ENCODE data around the gene FKBP6. TPM values are rescaled to one million over a fixed set of nuclear protein-coding genes. Genes with fewer than 3 reads are reported as not detected.
"Not testable (repeated sequence)": the region's sequence is repeated elsewhere in the genome, so short reads cannot be mapped to it uniquely, and the experiment has no call there.

Gene FKBP6
- total RNA-seq, 2 experiments from 2014 or later, result not detected

GRCh38 chr7:73366127-73366526 is 38.2 kb downstream of the FKBP6 start:
- H3K36me3 Mint-ChIP-seq, result no peaks in the 10 kb centered on the region
- no peaks in the 10 kb centered on the region for H3K4me1 Mint-ChIP-seq (ENCODE audit: low read depth)
- intact Hi-C loops (cut with micrococcal nuclease), result no loop called here
- H3K4me3 Mint-ChIP-seq, result no peak overlapping the region
- POLR2A ChIA-PET, result no interaction called here
- DNase-seq, result no peak
- no peaks in the 10 kb centered on the region for H3K27me3 Mint-ChIP-seq
- H3K27ac Mint-ChIP-seq, result no peak overlapping the region
- CTCF ChIA-PET, result no interaction called here
- H3K9me3 Mint-ChIP-seq, result no peaks in the 10 kb centered on the region

DNA sequence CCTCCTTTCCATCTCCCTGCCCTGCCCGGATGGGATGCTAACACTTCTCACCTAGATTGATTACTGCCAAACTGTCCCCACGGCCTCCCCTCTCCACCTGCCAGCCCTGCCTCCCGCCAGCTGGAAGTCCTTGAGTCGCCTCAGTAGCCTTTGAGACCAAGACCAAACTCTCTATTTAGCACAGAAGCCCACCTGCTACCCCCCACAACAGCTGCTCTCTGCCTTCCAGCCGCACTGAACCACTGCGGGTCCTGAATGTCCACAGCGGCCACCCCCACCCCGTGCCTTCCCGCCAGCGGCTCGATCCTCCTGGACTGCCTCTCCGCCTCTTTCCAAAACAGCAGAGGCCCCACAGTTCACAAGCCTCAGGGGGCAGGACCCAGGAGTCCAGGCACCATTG is 39.0 kb downstream of the FKBP6 start:
- DNase-seq, result no peak
- CTCF ChIA-PET, result no interaction called here
- Mint-ChIP-seq H3K4me3 (no peak overlapping the region), H3K4me1 (ENCODE audit: low read depth) (no peaks in the 10 kb centered on the region), H3K27me3 (no peaks in the 10 kb centered on the region), H3K9me3 (no peaks in the 10 kb centered on the region), H3K36me3 (no peaks in the 10 kb centered on the region), H3K27ac (no peak overlapping the region)
- POLR2A ChIA-PET, result no interaction called here
- intact Hi-C loops (cut with micrococcal nuclease), result no loop called here

GRCh38 chr7:73369009-73369408 is 41.0 kb downstream of the FKBP6 start:
- no peak overlapping the region for H3K27ac Mint-ChIP-seq
- no peaks in the 10 kb centered on the region for H3K9me3 Mint-ChIP-seq
- no peaks in the 10 kb centered on the region for H3K36me3 Mint-ChIP-seq
- H3K27me3 Mint-ChIP-seq, result no peaks in the 10 kb centered on the region
- CTCF ChIA-PET, result no interaction called here
- POLR2A ChIA-PET, result no interaction called here
- H3K4me3 Mint-ChIP-seq, result no peak overlapping the region
- H3K4me1 Mint-ChIP-seq (ENCODE audit: low read depth), result no peaks in the 10 kb centered on the region
- intact Hi-C loops (cut with micrococcal nuclease), result no loop called here
- DNase-seq, result no peak

DNA sequence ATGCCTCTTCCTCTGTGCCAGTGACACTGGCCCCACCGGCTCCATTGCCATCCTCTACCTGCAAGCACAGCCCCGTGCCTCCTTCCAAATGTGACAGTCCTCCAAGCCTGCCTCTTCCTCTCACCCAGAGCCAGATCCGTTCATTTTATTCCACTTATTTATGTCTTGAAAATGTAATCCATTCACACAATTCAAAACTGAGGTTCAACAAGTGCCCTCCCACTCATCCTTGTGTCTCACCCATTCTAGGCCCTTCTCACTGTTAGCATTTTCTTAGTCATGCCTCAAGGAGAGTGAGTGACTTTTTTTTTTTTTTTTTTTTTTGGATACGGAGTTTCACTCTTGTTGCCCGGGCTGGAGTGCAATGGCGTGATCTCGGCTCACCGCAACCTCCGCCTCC is 41.7 kb downstream of the FKBP6 start:
- intact Hi-C loops (cut with micrococcal nuclease), result no loop called here
- no peak overlapping the region for H3K4me3 Mint-ChIP-seq
- DNase-seq, result no peak
- H3K27me3 Mint-ChIP-seq, result no peaks in the 10 kb centered on the region
- H3K27ac Mint-ChIP-seq, result no peak overlapping the region
- H3K36me3 Mint-ChIP-seq, result no peaks in the 10 kb centered on the region
- H3K9me3 Mint-ChIP-seq, result no peaks in the 10 kb centered on the region
- ChIA-PET POLR2A (interaction anchor here (0.7 kb wide), 1 partner anchor 72 kb away, joined by 3 read pairs; no protein-coding TSS in a partner anchor), CTCF (no interaction called here)
- H3K4me1 Mint-ChIP-seq (ENCODE audit: low read depth), result no peaks in the 10 kb centered on the region

DNA sequence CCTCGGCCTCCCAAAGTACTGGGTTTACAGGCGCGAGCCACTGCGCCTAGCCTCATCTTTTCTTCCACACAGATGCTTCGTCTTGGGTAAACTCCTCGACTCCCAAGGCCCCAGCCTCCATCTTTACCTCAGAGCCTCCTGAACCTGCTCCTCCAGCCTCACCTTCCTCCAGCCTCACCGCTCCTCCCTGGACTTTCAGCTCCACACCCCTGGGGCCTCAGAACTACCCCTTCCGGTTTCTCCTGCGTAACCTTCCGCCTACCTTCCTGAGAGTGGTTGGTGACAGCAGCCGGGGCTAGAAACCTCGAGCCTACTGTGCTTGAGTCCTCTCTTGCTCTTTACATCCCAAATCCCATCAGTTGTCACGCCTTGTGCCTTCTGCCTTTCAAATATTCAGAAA is 45.8 kb downstream of the FKBP6 start:
- H3K27ac Mint-ChIP-seq, result no peak overlapping the region
- peaks cover 17% of the 10 kb centered on the region for H3K27me3 Mint-ChIP-seq
- no peaks in the 10 kb centered on the region for H3K4me1 Mint-ChIP-seq (ENCODE audit: low read depth)
- CTCF ChIA-PET, result no interaction called here
- H3K36me3 Mint-ChIP-seq, result no peaks in the 10 kb centered on the region
- intact Hi-C loops (cut with micrococcal nuclease), result no loop called here
- no peak overlapping the region for H3K4me3 Mint-ChIP-seq
- no peak for DNase-seq
- no peaks in the 10 kb centered on the region for H3K9me3 Mint-ChIP-seq
- POLR2A ChIA-PET, result no interaction called here

DNA sequence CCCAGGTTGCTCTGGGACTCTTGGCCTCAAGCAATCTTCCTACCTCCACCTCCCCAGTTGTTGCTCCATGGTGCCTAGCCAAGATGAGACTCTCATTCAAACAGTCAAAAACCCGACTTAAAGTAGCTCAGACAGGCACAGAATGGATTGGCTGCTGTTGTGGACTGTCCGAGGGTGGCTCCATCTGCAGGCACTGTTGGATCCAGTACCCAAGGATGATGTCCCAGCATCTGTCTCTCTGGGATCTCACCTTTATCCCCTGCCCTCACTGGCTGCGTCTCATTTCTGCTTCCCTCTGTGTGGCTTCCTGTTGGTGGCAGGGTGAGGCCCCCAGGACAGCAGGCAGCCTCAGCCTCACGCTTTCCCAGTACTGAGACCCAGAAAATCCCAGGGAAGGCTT is 48.3 kb downstream of the FKBP6 start:
- CTCF ChIA-PET; H3K4me3 Mint-ChIP-seq; H3K9me3 Mint-ChIP-seq; H3K4me1 Mint-ChIP-seq (ENCODE audit: low read depth); POLR2A ChIA-PET; H3K27ac Mint-ChIP-seq; DNase-seq; intact Hi-C loops (cut with micrococcal nuclease); H3K36me3 Mint-ChIP-seq: not testable (repeated sequence)
- H3K27me3 Mint-ChIP-seq, result peaks cover 19% of the 10 kb centered on the region

- Mint-ChIP-seq H3K4me1 (ENCODE audit: low read depth) (no peaks in the 10 kb centered on the region), H3K4me3 (no peak overlapping the region), H3K27me3 (peaks cover 19% of the 10 kb centered on the region), H3K36me3 (no peaks in the 10 kb centered on the region), H3K9me3 (no peaks in the 10 kb centered on the region), H3K27ac (no peak overlapping the region)
- DNase-seq, result no peak
- ChIA-PET CTCF (no interaction called here), POLR2A (no interaction called here)
- intact Hi-C loops (cut with micrococcal nuclease), result no loop called here
Measured at GRCh38 chr7:73376671-73377412, 48.9 kb downstream of the FKBP6 start.

- intact Hi-C loops (cut with micrococcal nuclease); POLR2A ChIA-PET; H3K9me3 Mint-ChIP-seq; CTCF ChIA-PET; H3K4me1 Mint-ChIP-seq (ENCODE audit: low read depth); H3K36me3 Mint-ChIP-seq; DNase-seq; H3K4me3 Mint-ChIP-seq; H3K27ac Mint-ChIP-seq: not testable (repeated sequence)
- peaks cover 19% of the 10 kb centered on the region for H3K27me3 Mint-ChIP-seq
Measured at GRCh38 chr7:73377413-73378200, 49.6 kb downstream of the FKBP6 start.

DNA sequence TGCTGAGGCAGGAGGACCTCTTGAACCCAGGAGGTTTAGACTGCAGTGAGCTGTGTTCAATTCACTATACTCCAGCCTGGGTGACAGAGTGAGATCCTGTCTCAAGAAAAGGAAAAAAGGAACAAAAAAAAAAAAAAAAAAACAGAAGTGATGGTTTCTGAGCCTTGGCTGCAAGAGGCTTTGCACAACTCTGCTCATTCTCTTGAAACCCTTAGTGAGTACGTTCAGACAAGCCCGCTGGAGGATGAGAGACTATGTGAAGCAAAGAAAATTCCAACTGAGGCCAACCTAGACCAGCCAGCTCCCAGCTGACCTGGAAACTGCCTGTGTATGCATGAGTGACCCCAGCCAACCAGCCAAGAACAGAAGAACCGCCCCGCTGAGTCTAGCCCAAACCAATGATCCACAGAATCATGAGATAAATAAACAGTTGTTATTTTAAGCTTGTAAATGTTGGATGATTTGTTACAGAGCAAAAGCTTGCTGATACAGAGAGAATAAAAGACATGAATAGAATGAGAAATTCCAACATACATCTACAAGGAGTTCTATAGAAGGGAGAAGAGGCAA is 55.1 kb downstream of the FKBP6 start:
- Mint-ChIP-seq H3K9me3 (peaks cover 27% of the 10 kb centered on the region), H3K27me3 (peaks cover 6% of the 10 kb centered on the region), H3K27ac (no peak overlapping the region), H3K4me3 (no peak overlapping the region), H3K4me1 (ENCODE audit: low read depth) (no peaks in the 10 kb centered on the region), H3K36me3 (peaks cover 6% of the 10 kb centered on the region)
- no peak for DNase-seq
- intact Hi-C loops (cut with micrococcal nuclease), result no loop called here
- POLR2A ChIA-PET, result no interaction called here
- CTCF ChIA-PET, result no interaction called here

GRCh38 chr7:73387221-73387828 is 59.4 kb downstream of the FKBP6 start:
- Mint-ChIP-seq H3K4me3 (no peak overlapping the region), H3K9me3 (peaks cover 44% of the 10 kb centered on the region), H3K36me3 (peaks cover 6% of the 10 kb centered on the region), H3K27me3 (no peaks in the 10 kb centered on the region), H3K27ac (no peak overlapping the region), H3K4me1 (ENCODE audit: low read depth) (no peaks in the 10 kb centered on the region)
- intact Hi-C loops (cut with micrococcal nuclease), result no loop called here
- ChIA-PET POLR2A (no interaction called here), CTCF (no interaction called here)
- DNase-seq, result no peak

DNA sequence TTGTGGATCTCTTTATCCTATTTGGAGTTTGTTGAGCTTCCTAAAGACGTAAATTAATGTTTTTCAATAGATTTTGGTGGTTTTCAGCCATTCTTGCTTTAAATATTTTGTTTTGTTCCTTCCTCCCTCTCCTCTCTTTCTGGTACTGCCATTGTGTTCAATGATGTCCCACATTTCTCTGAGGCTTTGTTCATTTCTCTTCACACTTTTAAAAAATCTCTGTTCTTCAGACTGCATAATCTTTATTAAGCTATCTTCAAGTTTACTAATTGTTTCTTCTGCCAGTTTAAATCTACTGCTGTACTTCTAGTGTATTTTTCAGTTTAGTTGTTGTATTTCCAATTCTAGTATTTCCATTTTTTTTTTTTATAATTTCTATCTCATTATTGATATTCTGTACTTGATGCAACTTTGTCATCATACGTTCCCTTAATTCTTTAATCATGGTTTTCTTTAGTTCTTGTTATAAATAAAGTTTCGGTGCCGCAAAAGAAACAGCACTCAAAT is 60.0 kb downstream of the FKBP6 start:
- Mint-ChIP-seq H3K27me3 (no peaks in the 10 kb centered on the region), H3K9me3 (peaks cover 44% of the 10 kb centered on the region), H3K27ac (no peak overlapping the region), H3K4me3 (no peak overlapping the region), H3K36me3 (peaks cover 6% of the 10 kb centered on the region), H3K4me1 (ENCODE audit: low read depth) (no peaks in the 10 kb centered on the region)
- no peak for DNase-seq
- ChIA-PET POLR2A (no interaction called here), CTCF (no interaction called here)
- intact Hi-C loops (cut with micrococcal nuclease), result no loop called here

DNA sequence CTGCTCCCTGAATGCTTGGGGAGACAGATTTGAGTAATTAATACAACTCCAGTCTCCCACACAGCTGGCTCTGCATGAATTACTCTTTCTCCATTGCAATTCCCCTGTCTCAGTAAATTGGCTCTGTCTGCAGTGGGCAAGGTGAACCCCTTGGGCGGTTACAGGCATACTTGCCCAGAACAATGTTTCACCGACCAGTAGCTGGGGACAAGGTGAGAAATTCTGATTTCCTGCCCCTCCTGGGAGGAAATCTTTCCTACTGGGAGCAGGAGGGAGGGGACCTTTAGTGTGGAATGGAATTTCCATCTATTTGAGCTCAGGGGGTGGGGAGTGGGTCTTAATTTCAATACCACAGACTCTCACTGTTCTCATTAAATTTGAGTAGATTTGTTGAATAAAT is 63.4 kb downstream of the FKBP6 start:
- Mint-ChIP-seq H3K4me1 (ENCODE audit: low read depth) (no peaks in the 10 kb centered on the region), H3K27ac (no peak overlapping the region), H3K4me3 (no peak overlapping the region), H3K9me3 (peaks cover 33% of the 10 kb centered on the region), H3K27me3 (peaks cover 5% of the 10 kb centered on the region), H3K36me3 (peaks cover 3% of the 10 kb centered on the region)
- no peak for DNase-seq
- CTCF ChIA-PET, result no interaction called here
- intact Hi-C loops (cut with micrococcal nuclease), result no loop called here
- POLR2A ChIA-PET, result no interaction called here
